DMS153 treated with DMSO at 0.1 percent for 48 hours (cell line): ENCODE measurements around the gene SAG.
"Not testable (repeated sequence)": the region's sequence is repeated elsewhere in the genome, so short reads cannot be mapped to it uniquely, and the experiment has no call there.

ENCODE experiments used
- DNase-seq: peaks from one replicate; lab custom pipeline; 2025; ENCODE audit not compliant: unreplicated experiment; lab: John Stamatoyannopoulos, UW

The SAG gene

DNA sequence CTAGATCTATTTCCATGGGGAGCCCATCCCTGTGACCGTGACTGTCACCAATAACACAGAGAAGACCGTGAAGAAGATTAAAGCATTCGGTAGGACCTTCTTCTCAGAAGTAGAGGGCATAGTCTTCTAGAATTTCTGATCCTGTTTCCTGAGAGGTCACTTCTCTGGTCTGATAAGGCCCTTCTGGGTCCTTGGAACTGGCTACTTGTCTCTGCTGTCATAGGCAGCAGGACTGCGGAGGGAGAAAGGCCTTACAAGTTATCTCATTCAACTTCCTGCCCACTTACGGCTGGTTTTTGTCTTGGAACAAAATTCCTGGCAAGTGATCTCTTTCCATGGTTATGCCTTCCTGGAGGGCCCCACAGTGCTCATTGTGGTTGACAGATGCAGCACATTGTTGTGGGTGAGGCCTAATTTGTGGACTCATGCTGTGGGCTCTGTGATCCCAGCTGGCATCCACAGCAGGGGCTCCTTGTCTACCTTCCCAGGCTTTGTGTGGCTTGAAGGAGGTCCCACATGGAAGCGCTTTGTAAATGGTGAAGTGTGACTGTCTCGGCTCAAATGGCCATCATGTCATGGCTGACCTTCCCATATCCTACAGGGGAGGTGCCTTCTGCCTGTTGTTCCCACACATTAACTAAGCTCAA lies 22.0 kb downstream of the SAG start:
- DNase-seq = no peak

GRCh38 chr2:233331536-233331935 lies 23.9 kb downstream of the SAG start:
- DNase-seq = no peak

DNA sequence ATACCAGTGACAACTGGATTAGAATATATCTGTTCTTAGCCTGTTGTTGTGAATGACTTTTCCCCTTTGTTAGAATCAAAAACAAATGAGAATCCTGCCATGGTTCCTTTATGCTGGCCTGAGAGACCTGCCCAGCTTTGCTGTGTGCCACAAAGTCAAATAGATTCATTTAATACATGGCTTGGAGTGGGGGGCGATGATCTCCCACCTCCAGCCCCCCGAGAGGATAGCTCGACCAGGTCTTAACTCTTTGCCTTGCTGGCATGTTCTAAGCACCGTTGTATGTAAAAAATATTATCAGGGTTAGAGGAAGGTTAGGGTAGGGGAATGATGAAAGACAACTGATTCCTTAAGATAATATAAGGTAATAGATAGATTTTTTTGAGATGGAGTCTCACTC lies 24.5 kb downstream of the SAG start:
- no peak for DNase-seq

GRCh38 chr2:233334915-233335314 lies 27.3 kb downstream of the SAG start:
- DNase-seq = no peak

- DNase-seq = not testable (repeated sequence)
These were observed 28.5 kb downstream of the SAG start for GRCh38 chr2:233336091-233336490.

DNA sequence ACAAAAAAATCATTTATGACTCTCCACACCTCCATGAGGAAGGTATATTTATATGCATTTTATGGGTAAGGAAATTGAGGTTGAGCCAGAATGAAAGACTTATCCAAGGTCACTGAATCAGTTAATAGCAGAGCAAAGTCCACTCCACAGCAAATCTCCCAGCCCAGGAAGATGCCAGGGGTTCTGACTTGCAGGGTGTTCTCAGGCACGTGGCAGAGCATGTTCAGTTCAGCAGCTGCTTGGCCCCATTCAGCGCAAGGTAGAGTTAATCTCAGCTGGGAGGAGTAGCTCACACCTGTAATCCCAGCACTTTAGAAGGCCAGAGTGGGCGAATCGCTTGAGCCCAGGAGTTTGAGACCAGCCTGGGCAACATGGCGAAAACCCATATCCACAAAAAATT lies 28.9 kb downstream of the SAG start:
- no peak for DNase-seq

- DNase-seq = no peak
These were observed 30.4 kb downstream of the SAG start for GRCh38 chr2:233338046-233338445.

- DNase-seq = no peak
These were observed 31.3 kb downstream of the SAG start for GRCh38 chr2:233338812-233339368.

DNA sequence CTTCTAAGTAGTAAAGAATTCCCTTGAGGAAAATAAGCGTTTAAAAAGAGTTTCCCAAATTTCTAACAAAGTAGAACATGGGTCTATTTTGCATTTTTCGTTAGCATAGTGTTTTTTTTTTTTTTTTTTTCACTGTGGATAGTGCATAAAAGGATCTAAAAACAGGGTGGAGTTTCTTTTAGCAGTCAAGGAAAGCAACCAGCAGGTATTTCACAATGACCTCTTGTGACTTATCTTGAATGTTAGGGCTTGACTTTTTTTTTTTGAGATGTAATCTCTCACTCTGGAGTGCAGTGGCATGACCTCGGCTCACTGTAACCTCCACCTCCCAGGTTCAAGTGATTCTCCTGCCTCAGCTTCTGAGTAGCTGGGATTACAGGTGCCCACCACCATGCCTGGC lies 31.8 kb downstream of the SAG start:
- DNase-seq = no peak

GRCh38 chr2:233341296-233341695 lies 33.7 kb downstream of the SAG start:
- no peak for DNase-seq

GRCh38 chr2:233342301-233342700 lies 34.7 kb downstream of the SAG start:
- DNase-seq = no peak

GRCh38 chr2:233343171-233343705 lies 35.6 kb downstream of the SAG start:
- DNase-seq = no peak

GRCh38 chr2:233346376-233346775 lies 38.8 kb downstream of the SAG start:
- no peak for DNase-seq

GRCh38 chr2:233346930-233347329 lies 39.3 kb downstream of the SAG start:
- DNase-seq = no peak

- DNase-seq = peak; percentile 15
These were observed 41.7 kb downstream of the SAG start for GRCh38 chr2:233349005-233349998.

DNA sequence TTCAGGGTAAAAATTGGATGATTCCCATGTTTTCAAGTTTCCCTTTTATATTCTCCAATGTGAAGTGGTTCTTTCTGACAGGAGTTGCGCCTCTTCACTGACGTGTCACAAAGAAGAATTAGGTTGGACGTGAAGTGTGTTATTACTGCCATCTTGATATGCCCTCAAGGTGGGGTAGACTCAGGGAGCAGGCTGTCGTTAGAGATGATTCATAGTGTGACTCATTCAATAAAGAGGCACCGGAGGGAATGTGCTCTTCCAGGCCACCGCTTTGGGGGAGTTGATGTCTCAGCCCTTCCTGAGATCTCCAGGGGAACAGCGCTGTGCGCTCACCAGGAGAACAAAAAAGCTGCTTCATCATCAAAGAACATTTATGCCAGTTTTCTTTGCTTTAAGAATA lies 43.1 kb downstream of the SAG start:
- no peak for DNase-seq

- DNase-seq = no peak
These were observed 43.8 kb downstream of the SAG start for GRCh38 chr2:233351423-233351822.

- no peak for DNase-seq
These were observed 44.7 kb downstream of the SAG start for GRCh38 chr2:233352141-233352842.

DNA sequence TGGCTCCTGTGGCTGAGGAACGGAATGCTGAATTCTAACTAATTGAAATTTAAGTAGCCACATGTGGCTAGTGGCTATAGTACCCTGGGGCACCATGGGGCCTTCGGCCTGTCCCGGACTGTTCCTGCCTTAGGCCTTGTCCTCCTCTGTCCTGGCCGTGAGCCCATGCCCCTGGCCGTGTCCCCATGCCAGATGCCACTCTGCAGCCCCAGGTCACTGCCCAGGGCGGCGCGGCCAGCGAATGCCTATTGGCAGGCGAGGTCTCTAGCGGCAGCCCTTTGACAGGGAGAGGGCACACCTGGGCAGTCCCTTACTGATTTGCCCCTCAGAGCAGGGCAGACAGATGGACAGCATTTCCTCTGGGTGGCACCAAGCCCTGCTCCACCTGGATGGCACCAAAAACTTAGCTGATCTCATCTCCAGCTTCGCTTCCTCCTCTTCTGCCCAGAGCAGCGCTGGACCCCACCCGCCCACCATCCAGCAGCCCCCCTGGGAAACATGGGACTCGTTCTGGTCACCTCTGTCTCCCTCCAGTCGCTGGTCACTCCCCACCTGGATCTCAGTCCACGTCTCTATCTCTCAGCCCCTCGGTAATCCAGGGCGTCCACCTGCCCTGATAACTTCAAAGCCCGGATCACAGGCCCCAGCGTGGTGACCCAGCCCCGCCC lies 45.6 kb downstream of the SAG start:
- DNase-seq = no peak

DNA sequence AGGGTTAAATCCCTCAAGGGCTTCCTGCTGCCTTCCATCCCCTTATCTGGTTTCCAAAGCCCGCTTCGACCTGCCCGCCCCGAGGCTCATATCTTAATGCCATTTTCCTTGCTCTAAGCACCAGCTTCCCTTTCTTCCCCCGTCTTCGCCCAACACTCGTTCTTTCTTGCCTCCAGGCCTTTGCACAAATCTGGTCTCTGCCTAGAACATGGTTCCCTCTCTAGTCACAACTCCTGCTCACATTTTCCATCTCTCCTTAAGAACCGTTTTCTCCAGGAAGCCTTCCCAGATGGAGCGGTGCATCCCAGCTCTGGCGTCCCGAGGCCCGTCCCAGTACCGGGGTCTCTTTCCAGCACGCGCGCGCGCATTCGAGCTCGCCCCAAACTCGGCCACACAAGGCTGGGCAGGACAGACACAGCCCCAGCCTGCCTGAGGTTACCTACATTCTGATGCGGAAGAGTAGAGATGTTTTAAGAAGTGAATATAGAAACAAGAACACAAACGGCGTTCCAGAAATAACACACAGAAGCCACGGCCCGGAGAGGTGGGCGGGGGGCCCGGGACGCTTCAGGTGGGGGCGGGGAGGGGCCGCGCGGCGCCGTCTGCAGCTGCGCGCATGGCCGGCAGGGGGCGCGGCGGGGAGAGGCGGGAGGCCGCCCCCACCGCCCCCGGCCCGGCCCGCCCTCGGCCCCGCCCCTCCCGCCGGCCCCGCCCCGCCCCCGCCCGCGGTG lies 46.3 kb downstream of the SAG start, which contains the start of gene DGKD:
TSS of gene DGKD (plus strand) at position 726 of the 731 bp plus-strand sequence. CDS start 25 bp downstream, outside the sequence.
- DNase-seq = peak; percentile 30
